CD4-positive, alpha-beta T cell treated with Interferon gamma for 1 hour (primary cell): ENCODE data around the gene EXOSC7.
"Not testable (repeated sequence)": the region's sequence is repeated elsewhere in the genome, so short reads cannot be mapped to it uniquely, and the experiment has no call there.

ENCODE experiments used
- DNase-seq: peaks from one replicate; pipeline ENCODE4 v3.0.0-alpha.2; 2020

The EXOSC7 gene

GRCh38 chr3:45027441-45027840 lies 51.4 kb downstream of the EXOSC7 start:
- no peak for DNase-seq

GRCh38 chr3:45029216-45029615 lies 53.2 kb downstream of the EXOSC7 start:
- no peak for DNase-seq

GRCh38 chr3:45029661-45030060 lies 53.6 kb downstream of the EXOSC7 start:
- DNase-seq, result no peak

GRCh38 chr3:45031531-45031930 lies 55.5 kb downstream of the EXOSC7 start:
- DNase-seq, result no peak

- DNase-seq, result no peak
Observed at GRCh38 chr3:45032113-45032512, 56.1 kb downstream of the EXOSC7 start.

GRCh38 chr3:45033791-45034190 lies 57.7 kb downstream of the EXOSC7 start:
- DNase-seq, result no peak

- DNase-seq, result peak; percentile 42
Observed at GRCh38 chr3:45034612-45035252, 58.7 kb downstream of the EXOSC7 start.

DNA sequence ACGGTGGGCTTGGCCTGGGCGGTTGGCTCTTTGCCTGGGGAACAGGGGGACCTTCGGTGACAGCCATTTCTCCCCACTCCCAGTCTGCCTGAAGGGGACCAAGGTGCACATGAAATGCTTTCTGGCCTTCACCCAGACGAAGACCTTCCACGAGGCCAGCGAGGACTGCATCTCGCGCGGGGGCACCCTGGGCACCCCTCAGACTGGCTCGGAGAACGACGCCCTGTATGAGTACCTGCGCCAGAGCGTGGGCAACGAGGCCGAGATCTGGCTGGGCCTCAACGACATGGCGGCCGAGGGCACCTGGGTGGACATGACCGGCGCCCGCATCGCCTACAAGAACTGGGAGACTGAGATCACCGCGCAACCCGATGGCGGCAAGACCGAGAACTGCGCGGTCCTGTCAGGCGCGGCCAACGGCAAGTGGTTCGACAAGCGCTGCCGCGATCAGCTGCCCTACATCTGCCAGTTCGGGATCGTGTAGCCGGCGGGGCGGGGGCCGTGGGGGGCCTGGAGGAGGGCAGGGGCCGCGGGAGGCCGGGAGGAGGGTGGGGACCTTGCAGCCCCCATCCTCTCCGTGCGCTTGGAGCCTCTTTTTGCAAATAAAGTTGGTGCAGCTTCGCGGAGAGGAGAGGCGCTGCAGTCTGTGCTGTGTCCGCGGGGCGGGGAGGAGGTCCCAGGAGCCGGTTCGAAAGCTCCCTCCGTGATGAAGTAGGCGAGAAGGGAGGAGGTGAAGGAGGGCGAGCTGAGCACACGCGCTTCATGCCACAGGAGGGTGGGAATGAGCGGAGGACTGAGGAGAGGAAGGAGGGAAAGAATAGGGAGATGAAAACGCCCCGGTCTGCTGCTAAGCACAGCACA lies 59.6 kb downstream of the EXOSC7 start:
- no peak for DNase-seq

GRCh38 chr3:45037720-45038455 lies 61.8 kb downstream of the EXOSC7 start:
- peak; percentile 90 for DNase-seq

DNA sequence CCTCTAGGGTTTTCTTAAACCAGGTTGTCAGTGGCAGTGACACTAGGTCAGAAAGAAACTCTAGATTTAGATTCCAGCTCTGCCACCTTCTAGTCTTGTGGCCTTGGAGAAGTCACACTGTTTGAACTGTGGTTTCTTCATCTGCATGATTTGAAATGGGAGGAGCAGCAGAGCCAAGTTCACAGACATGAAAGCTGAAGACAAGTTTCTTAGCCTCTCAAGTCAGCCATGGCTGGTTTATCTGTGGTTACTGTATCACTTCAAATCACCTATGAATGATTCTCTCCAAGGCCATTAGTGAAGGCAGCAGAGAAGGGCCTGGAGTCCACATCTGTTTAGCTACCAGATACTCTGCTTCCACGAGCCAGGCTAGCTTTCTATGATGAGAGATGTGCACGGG lies 65.6 kb downstream of the EXOSC7 start:
- no peak for DNase-seq

DNA sequence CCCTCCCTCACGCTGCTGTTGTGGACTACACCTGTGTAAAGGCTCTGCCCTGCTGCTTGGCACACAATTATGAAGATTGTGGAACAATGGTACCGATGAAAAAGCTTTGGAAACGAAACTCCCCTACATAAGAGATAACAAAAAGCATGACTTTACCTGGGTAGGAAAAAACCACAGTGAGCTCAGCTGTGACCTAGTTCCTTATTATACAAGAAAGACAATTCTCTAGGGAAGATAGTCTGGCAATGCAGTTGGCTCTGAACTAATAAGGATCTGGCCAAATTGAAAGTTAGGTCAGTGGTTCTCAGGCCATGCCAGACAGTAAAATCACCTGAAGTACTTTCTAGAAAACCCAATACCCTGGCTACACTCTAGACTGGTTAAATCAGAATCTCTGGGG lies 66.1 kb downstream of the EXOSC7 start:
- no peak for DNase-seq

- DNase-seq, result no peak
Observed at GRCh38 chr3:45043728-45044299, 67.8 kb downstream of the EXOSC7 start.

DNA sequence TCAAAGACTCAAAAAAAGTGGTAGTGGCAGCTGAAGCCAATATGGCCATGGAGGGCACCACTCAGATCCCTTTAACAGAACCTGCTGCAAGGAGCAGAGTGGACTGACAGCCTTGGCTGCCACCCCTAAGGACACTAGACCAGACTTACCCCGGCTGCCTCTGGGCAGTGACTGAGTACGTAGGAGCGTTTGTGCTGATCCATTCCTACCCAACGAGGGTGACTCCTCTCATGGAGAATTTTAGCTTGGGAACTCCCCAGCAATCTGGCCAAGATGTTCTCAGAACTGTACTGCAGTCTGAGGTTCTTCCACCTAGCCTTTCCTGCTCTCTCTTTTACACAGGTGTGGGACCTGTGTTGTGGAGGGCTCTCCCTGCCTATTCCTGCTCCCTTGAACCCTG lies 72.2 kb downstream of the EXOSC7 start:
- DNase-seq, result no peak

- DNase-seq, result no peak
Observed at GRCh38 chr3:45049807-45050206, 73.8 kb downstream of the EXOSC7 start.

- DNase-seq, result no peak
Observed at GRCh38 chr3:45051685-45052084, 75.6 kb downstream of the EXOSC7 start.

GRCh38 chr3:45053805-45054195 lies 77.8 kb downstream of the EXOSC7 start:
- not testable (repeated sequence) for DNase-seq

DNA sequence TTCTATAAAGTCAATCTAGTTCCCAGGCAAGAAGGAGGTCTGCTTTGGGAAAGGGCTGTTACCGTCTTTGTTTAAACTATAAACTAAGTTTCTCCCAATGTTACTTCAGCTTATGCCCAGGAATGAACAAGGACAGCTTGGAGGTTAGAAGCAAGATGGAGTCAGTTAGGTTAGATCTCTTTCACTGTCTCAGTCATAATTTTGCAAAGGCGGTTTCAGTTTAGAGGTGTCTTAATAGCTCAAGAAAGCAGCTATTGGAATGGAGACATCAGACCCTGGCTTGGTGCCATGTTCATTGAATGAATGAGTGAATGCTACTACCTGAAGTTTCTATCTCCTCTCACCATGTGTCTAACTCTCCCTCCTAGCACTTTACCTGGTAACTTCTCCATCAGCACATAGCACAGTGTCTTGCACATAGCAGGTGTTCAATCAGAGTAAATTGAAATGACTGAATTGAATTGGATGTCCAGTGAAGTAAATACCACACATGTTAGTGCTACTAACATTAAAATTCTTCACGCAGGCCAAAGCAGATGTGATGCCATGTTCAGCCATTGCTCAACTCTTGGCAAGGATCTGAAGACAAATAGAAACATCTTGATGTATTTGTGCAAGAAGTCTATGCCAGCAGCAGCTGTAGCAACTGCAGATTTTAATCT lies 78.3 kb downstream of the EXOSC7 start:
- no peak for DNase-seq

DNA sequence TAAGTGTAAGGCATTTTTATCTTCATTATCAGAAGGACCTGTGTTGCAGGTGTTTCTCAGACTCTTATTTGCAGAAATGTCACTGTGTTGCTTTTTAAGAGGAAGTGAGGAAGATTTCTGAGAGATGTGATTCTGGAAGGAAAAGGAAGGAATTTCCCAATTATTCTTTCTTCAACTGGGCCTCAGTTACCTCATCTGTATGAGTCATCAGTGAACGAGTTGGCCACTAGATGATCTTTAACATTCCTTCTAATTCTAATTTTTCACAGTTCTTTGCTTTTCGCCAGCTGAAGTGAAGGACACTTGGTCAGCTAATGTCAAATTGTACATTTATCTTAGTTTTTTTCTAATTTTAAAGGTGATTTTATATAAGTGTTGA lies 79.0 kb downstream of the EXOSC7 start:
- DNase-seq, result no peak

- DNase-seq, result no peak
Observed at GRCh38 chr3:45055411-45056143, 79.5 kb downstream of the EXOSC7 start.

GRCh38 chr3:45056608-45057301 lies 80.7 kb downstream of the EXOSC7 start:
- DNase-seq, result no peak

DNA sequence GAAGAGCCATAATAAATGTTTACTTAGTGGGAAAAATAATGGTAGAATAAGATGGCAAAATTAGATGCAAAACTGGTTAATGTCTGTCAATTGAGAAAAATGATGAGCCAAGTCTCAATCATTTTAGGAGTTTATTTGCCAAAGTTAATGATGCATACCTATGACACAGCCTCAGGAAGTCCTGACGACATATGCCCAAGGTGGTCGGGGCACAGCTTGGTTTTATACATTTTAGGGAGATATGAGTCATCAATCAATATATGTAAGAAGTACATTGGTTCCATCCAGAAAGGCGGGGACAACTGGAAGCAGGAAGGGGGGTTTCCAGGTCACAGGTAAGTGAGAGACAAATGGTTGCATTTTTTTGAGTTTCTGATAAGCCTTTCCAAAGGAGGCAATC lies 81.5 kb downstream of the EXOSC7 start:
- no peak for DNase-seq

DNA sequence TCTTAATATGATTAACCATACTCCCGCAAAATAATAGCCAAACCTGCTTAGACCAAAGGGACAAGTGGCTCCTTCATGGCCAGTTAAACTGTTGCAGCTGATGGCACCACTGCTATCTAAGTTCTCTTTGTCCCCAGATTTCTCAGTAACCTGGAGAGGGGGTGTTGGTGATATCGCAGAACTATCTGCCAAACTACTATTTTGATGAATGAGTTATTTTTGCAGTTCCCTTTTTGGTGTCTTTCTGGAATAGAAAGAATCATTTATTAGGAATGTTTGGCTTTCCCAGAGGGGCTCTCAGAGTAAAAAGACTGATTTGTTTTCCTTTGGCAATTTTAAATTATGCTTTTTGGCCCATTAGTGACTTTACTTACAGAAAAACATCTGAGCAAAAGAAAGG lies 83.1 kb downstream of the EXOSC7 start:
- no peak for DNase-seq
